HepG2 (cell line): ENCODE results near the gene IMPDH1. TPM values are rescaled to one million over a fixed set of nuclear protein-coding genes. Genes with fewer than 3 reads are reported as not detected.

Experiments
- ASH2L ChIP-seq: fragments of 300-600, 200-600 bp; sonication (generic); IDR thresholded peaks from 2 replicates; pipeline ENCODE4 v1.7.0; 2017; ENCODE audit warnings: low read depth, mild to moderate bottlenecking, moderate library complexity, mixed read lengths, low read length; ENCODE audit not compliant: insufficient read length
- CEBPZ ChIP-seq: IDR thresholded peaks from 2 replicates; pipeline ENCODE4 v1.6.1; 2012; ENCODE audit warnings: low read length, improper control_type of control experiment
- CSRNP2 ChIP-seq: sonication (generic); formaldehyde crosslinking; conservative IDR thresholded peaks from 2 replicates; pipeline ENCODE4 v1.8.0; 2022; ENCODE audit warnings: low read depth, missing genetic modification reagents
- HNF4A ChIP-seq: sonication (generic); formaldehyde crosslinking; IDR thresholded peaks from 2 replicates; pipeline ENCODE4 v1.4.0; 2020; ENCODE audit warnings: missing genetic modification reagents
- IKZF4 ChIP-seq: sonication (generic); formaldehyde crosslinking; IDR thresholded peaks from 2 replicates; pipeline ENCODE4 v1.5.1; 2020; ENCODE audit warnings: borderline replicate concordance, mild to moderate bottlenecking, low read depth, missing genetic modification reagents; ENCODE audit errors: not compliant biosample characterization
- MTA3 ChIP-seq: sonication (generic); formaldehyde crosslinking; IDR thresholded peaks from 2 replicates; pipeline ENCODE4 v1.4.0; 2020; ENCODE audit warnings: missing genetic modification reagents
- MXD1 ChIP-seq: sonication (generic); formaldehyde crosslinking; IDR thresholded peaks from 2 replicates; pipeline ENCODE4 v1.4.0; 2020; ENCODE audit warnings: mild to moderate bottlenecking, missing genetic modification reagents
- MYPOP ChIP-seq: sonication (generic); formaldehyde crosslinking; IDR thresholded peaks from 2 replicates; pipeline ENCODE4 v1.8.1; 2023; ENCODE audit warnings: mild to moderate bottlenecking, moderate library complexity, missing genetic modification reagents
- NR2F2 ChIP-seq: IDR thresholded peaks from 2 replicates; pipeline ENCODE4 v1.6.1; 2012; ENCODE audit warnings: low read depth, inconsistent platforms, borderline replicate concordance
- PBX2 ChIP-seq: IDR thresholded peaks from 2 replicates; pipeline ENCODE4 v1.6.1; 2016; ENCODE audit warnings: control low read depth
- PRPF4 ChIP-seq: fragments of 200-400 bp; formaldehyde crosslinking; IDR thresholded peaks from 2 replicates; pipeline ENCODE4 v1.6.1; 2016; ENCODE audit warnings: low read length, low read depth; ENCODE audit not compliant: poor library complexity, severe bottlenecking
- RORA ChIP-seq: sonication (generic); formaldehyde crosslinking; IDR thresholded peaks from 2 replicates; pipeline ENCODE4 v1.5.0; 2020; ENCODE audit warnings: mild to moderate bottlenecking, missing genetic modification reagents, moderate library complexity
- TOE1 ChIP-seq: sonication (generic); formaldehyde crosslinking; IDR thresholded peaks from 2 replicates; pipeline ENCODE4 v1.4.0; 2020; ENCODE audit warnings: mild to moderate bottlenecking, missing genetic modification reagents
- polyA plus RNA-seq, 8 experiments: library from polyadenylated mRNA; depleted of rRNA in 3 of 8; stranded (reverse) in 7 of 8; unstranded in 1 of 8; fragments of >200 nt; fragmentation: Illumina TruSeq in 4 of 8; extraction: Trizol in 4 of 8; gene quantifications; 2 replicates each; pipeline versions ENCODE4 v1.2.1 to v1.2.3, GENCODE V29; 2011 to 2016; ENCODE audit warnings: low read depth in 4 of 8, missing spikeins in 1 of 8, mixed read lengths in 1 of 8; ENCODE audit not compliant: insufficient read depth in 1 of 8
- total RNA-seq, 5 experiments: library from RNA; depleted of rRNA; stranded (reverse); fragments of >200 nt; fragmentation: Illumina TruSeq; extraction: Trizol; gene quantifications; 2 replicates each; pipeline ENCODE4 v1.2.3, GENCODE V29; 2016; ENCODE audit warnings: low read depth in 1 of 5
- TF ChIP-seq, protein P1 (sequence below): sonication (generic); formaldehyde crosslinking; IDR thresholded peaks from 2 replicates; pipeline ENCODE4 v1.8.1; 2023; ENCODE audit warnings: mild to moderate bottlenecking, inconsistent platforms, moderate library complexity, missing genetic modification reagents, borderline replicate concordance
- TF ChIP-seq, protein P2 (sequence below): sonication (generic); formaldehyde crosslinking; IDR thresholded peaks from 2 replicates; pipeline ENCODE4 v1.4.0; 2020; ENCODE audit warnings: mild to moderate bottlenecking, missing genetic modification reagents

IMPDH1 gene
- total and polyA plus RNA-seq, 2 of the 13 experiments (the other 11 are each of a cell fraction or from before 2014, with no cell fraction given) = 22.8 to 34.0 TPM

GRCh38 chr7:128343554-128344430 lies 66.0 kb downstream of the IMPDH1 start, which contains the start of gene RBM28 (continued):
- TF ChIP-seq CSRNP2 (peak; percentile 97), ASH2L (peak; percentile 99), HNF4A (peak; percentile 27; the same call in 1 of the 2 replicates), PRPF4 (no peak), IKZF4 (CRISPR knock-in tag) (peak; percentile 99), TOE1 (peak; percentile 99), MYPOP (peak; percentile 97), RORA (no peak), CEBPZ (no peak), NR2F2 (peak; percentile 52; the same call in 1 of the 2 replicates), MXD1 (CRISPR knock-in tag) (peak; percentile 96), PBX2 (no peak), MTA3 (CRISPR knock-in tag) (no peak)
- TF ChIP-seq, protein P1, sequence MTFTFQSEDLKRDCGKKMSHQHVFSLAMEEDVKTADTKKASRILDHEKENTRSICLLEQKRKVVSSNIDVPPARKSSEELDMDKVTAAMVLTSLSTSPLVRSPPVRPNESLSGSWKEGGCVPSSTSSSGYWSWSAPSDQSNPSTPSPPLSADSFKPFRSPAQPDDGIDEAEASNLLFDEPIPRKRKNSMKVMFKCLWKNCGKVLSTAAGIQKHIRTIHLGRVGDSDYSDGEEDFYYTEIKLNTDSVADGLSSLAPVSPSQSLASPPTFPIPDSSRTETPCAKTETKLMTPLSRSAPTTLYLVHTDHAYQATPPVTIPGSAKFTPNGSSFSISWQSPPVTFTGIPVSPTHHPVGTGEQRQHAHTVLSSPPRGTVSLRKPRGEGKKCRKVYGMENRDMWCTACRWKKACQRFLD (CRISPR knock-in tag) = peak; percentile 99
- TF ChIP-seq, protein P2, sequence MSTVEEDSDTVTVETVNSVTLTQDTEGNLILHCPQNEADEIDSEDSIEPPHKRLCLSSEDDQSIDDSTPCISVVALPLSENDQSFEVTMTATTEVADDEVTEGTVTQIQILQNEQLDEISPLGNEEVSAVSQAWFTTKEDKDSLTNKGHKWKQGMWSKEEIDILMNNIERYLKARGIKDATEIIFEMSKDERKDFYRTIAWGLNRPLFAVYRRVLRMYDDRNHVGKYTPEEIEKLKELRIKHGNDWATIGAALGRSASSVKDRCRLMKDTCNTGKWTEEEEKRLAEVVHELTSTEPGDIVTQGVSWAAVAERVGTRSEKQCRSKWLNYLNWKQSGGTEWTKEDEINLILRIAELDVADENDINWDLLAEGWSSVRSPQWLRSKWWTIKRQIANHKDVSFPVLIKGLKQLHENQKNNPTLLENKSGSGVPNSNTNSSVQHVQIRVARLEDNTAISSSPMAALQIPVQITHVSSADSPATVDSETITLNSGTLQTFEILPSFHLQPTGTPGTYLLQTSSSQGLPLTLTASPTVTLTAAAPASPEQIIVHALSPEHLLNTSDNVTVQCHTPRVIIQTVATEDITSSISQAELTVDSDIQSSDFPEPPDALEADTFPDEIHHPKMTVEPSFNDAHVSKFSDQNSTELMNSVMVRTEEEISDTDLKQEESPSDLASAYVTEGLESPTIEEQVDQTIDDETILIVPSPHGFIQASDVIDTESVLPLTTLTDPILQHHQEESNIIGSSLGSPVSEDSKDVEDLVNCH (CRISPR knock-in tag) = peak; percentile 89
